HG02970 (cell line): ENCODE results near the gene PIK3AP1.
"Not testable (repeated sequence)": the region's sequence is repeated elsewhere in the genome, so short reads cannot be mapped to it uniquely, and the experiment has no call there.

Experiments used
- ATAC-seq: cut with Tn5 transposase; IDR thresholded peaks from one replicate; pipeline ENCODE4 v1.9.1; 2021; ENCODE audit warnings: mild to moderate bottlenecking, moderate library complexity, moderate number of reproducible peaks; ENCODE audit not compliant: unreplicated experiment, low FRiP score

Gene PIK3AP1

GRCh38 chr10:96720422-96721206 lies at the start of gene PIK3AP1:
Gene PIK3AP1 (minus strand): TSS chr10:96720514. CDS start chr10:96720394, 120 bp downstream.
- peak; percentile 60 for ATAC-seq

GRCh38 chr10:96768136-96768535 lies 47.8 kb upstream of the PIK3AP1 start:
- ATAC-seq, result no peak

- no peak for ATAC-seq
Observed at GRCh38 chr10:96767611-96768010, 47.3 kb upstream of the PIK3AP1 start.

GRCh38 chr10:96765406-96766240 lies 45.3 kb upstream of the PIK3AP1 start:
- no peak for ATAC-seq

GRCh38 chr10:96764425-96765060 lies 44.2 kb upstream of the PIK3AP1 start:
- no peak for ATAC-seq

- ATAC-seq, result no peak
Observed at GRCh38 chr10:96758423-96758822, 38.1 kb upstream of the PIK3AP1 start.

GRCh38 chr10:96756111-96756903 lies 36.0 kb upstream of the PIK3AP1 start:
- no peak for ATAC-seq

GRCh38 chr10:96753956-96754355 lies 33.6 kb upstream of the PIK3AP1 start:
- ATAC-seq, result no peak

- ATAC-seq, result no peak
Observed at GRCh38 chr10:96752375-96752774, 32.1 kb upstream of the PIK3AP1 start.

GRCh38 chr10:96750316-96750715 lies 30.0 kb upstream of the PIK3AP1 start:
- ATAC-seq, result not testable (repeated sequence)

- ATAC-seq, result peak; percentile 74
Observed at GRCh38 chr10:96747734-96748550, 27.6 kb upstream of the PIK3AP1 start.

GRCh38 chr10:96746503-96746902 lies 26.2 kb upstream of the PIK3AP1 start:
- ATAC-seq, result no peak

GRCh38 chr10:96745950-96746349 lies 25.6 kb upstream of the PIK3AP1 start:
- no peak for ATAC-seq

GRCh38 chr10:96743988-96744585 lies 23.8 kb upstream of the PIK3AP1 start:
- no peak for ATAC-seq

GRCh38 chr10:96741557-96741956 lies 21.2 kb upstream of the PIK3AP1 start:
- ATAC-seq, result not testable (repeated sequence)

- no peak for ATAC-seq
Observed at GRCh38 chr10:96740579-96741281, 20.4 kb upstream of the PIK3AP1 start.

- no peak for ATAC-seq
Observed at GRCh38 chr10:96740141-96740540, 19.8 kb upstream of the PIK3AP1 start.

- not testable (repeated sequence) for ATAC-seq
Observed at GRCh38 chr10:96737307-96737902, 17.1 kb upstream of the PIK3AP1 start.
